ENCODE data around the gene CD151. TPM values are rescaled to one million over a fixed set of nuclear protein-coding genes. Genes with fewer than 3 reads are reported as not detected.
A peak's percentile ranks its signal among the peaks of the same experiment; 100 is the strongest.

CD151 gene
- total RNA-seq, 1 experiment from 2014 or later: 127 TPM

DNA sequence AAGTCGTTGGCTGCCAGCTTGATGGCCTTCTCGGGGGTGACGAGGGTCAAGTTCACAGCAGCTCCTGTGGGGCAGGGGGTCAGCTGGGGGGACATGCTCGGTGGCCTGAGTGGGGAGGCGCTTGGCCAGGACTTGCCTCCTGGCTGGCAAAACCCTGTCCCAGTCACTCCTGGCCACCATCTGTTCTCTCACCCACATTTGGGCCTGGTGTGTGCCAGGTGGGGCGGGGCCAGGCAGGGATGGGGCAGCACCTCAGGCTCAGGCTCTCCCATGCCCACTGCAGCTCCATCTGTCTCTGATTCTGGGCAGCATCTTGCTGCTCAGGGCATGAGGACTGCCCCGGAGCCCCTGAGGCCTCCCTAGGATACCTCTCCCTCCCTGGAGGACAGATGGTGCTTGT, 39.2 kb upstream of the CD151 start:
- Histone ChIP-seq H3K27ac (ENCODE audit: low read depth, low read length, poor library complexity, severe bottlenecking) (no peak overlapping the region), H3K9me3 (ENCODE audit: low read depth, low read length, poor library complexity, severe bottlenecking) (no peaks in the 10 kb centered on the region), H3K36me3 (ENCODE audit: insufficient read depth, low read length, poor library complexity, severe bottlenecking) (peaks cover 2% of the 10 kb centered on the region), H3K4me3 (ENCODE audit: low read depth, low read length, poor library complexity, severe bottlenecking) (no peak overlapping the region), H3K27me3 (replicated peaks; ENCODE audit: insufficient read depth, low read depth, low read length, poor library complexity) (no peaks in the 10 kb centered on the region), H3K4me1 (ENCODE audit: insufficient read depth, low read length, poor library complexity, severe bottlenecking) (peaks cover 10% of the 10 kb centered on the region)
- ChIA-PET POLR2A (ENCODE audit: low non-redundant PET) (no interaction called here), CTCF (no interaction called here)
- intact Hi-C loops (cut with micrococcal nuclease; ENCODE audit: unreplicated experiment): no loop called here
- DNase-seq (ENCODE audit: low spot score): no peak
- BruUV-seq (replicated peaks): no TSS peak
- TF ChIP-seq, protein P1, sequence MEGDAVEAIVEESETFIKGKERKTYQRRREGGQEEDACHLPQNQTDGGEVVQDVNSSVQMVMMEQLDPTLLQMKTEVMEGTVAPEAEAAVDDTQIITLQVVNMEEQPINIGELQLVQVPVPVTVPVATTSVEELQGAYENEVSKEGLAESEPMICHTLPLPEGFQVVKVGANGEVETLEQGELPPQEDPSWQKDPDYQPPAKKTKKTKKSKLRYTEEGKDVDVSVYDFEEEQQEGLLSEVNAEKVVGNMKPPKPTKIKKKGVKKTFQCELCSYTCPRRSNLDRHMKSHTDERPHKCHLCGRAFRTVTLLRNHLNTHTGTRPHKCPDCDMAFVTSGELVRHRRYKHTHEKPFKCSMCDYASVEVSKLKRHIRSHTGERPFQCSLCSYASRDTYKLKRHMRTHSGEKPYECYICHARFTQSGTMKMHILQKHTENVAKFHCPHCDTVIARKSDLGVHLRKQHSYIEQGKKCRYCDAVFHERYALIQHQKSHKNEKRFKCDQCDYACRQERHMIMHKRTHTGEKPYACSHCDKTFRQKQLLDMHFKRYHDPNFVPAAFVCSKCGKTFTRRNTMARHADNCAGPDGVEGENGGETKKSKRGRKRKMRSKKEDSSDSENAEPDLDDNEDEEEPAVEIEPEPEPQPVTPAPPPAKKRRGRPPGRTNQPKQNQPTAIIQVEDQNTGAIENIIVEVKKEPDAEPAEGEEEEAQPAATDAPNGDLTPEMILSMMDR (conservative IDR thresholded peaks at IDR 0.05; ENCODE audit: low read depth, low read length): no peak
- no peak for TF ChIP-seq EZH2 (IDR thresholded peaks at IDR 0.05; ENCODE audit: borderline replicate concordance, low read depth, low read length, poor library complexity, severe bottlenecking)

DNA sequence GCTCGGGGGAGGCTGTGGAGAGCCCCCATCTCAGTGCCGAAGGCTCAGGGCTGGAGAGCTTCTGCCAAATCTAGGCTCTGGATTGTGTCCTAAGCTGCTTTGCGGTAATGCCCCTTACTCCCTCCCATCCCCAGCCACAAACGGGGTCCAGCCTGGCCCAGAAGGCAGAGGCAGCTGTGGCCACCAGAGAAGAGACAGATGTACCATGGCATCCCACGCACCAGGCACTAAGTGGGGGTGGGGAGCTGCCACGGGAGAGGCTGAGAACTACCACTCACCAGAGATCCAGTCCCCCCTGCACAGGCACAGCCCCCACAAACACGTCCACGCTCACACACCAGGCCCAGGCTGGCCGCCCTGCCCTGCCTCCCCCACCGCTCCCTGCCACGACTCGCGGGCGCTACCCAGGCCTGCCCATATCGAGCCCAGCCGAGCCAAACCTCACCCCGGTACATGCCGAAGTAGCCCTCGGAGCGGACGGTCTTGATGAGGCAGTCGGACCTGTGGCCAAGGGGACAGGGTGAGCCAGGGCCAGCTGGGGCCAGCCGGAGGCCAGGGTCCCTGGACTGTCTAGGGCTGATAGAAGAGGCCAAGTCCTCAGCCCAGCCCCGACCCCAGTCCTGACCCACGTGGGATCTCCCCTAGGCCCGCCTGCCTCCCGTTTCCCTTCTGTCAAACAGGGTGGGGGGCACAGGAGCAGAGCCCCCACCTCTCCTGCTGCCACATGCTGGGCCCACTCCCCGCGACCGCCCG, 38.6 kb upstream of the CD151 start:
- peaks cover 5% of the 10 kb centered on the region for H3K36me3 ChIP-seq (ENCODE audit: insufficient read depth, low read length, poor library complexity, severe bottlenecking)
- BruUV-seq (replicated peaks): no TSS peak
- H3K27ac ChIP-seq (ENCODE audit: low read depth, low read length, poor library complexity, severe bottlenecking): no peak overlapping the region
- H3K9me3 ChIP-seq (ENCODE audit: low read depth, low read length, poor library complexity, severe bottlenecking): no peaks in the 10 kb centered on the region
- CTCF ChIA-PET: no interaction called here
- peaks cover 10% of the 10 kb centered on the region for H3K4me1 ChIP-seq (ENCODE audit: insufficient read depth, low read length, poor library complexity, severe bottlenecking)
- H3K4me3 ChIP-seq (ENCODE audit: low read depth, low read length, poor library complexity, severe bottlenecking): no peak overlapping the region
- no peak for TF ChIP-seq EZH2 (IDR thresholded peaks at IDR 0.05; ENCODE audit: borderline replicate concordance, low read depth, low read length, poor library complexity, severe bottlenecking)
- TF ChIP-seq, protein P1 (conservative IDR thresholded peaks at IDR 0.05; ENCODE audit: low read depth, low read length): no peak
- POLR2A ChIA-PET (ENCODE audit: low non-redundant PET): no interaction called here
- intact Hi-C loops (cut with micrococcal nuclease; ENCODE audit: unreplicated experiment): no loop called here
- DNase-seq (ENCODE audit: low spot score): no peak
- no peaks in the 10 kb centered on the region for H3K27me3 ChIP-seq (replicated peaks; ENCODE audit: insufficient read depth, low read depth, low read length, poor library complexity)

DNA sequence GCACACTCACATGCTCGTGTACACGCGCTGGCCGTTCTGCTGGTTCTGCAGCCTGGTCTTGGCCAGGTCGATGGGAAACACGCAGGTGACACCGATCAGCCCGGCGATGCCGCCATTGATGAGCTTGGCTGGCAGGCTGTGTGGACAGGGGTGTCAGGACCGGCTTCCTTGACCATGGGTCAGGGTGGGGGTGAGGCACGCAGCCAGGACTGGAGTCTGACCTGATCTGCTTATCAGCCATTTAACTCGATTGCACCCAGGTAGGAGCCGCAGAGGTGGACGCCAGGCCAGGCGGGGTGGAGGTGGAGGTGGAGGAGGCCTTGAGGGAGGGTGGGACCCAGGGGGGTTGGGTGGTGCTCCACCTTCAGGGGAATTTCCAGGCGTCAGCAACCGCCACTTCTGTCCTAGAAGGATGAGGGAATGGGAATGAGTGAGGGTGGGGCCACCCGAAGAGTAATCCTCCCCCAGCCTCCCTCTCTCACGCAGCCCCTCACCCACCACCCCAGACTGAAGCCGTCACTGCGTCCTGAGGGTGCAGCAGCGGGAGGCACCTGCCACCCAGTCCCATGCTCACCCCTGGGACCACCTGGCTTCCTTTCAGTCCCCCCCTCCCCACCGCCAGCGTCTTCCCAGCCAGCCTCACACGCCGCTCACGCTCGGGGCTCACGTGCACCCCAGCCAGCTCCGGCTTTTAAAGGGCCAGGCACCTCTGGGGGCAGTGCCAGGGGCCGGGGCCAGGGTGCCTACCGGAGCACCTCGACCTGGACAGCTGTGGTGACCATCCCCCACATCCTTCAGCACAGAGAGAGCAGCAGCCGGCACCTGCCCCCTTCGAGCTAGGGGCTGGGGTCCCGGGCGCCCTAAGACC, 37.8 kb upstream of the CD151 start:
- intact Hi-C loops (cut with micrococcal nuclease; ENCODE audit: unreplicated experiment): no loop called here
- BruUV-seq (replicated peaks): no TSS peak
- DNase-seq (ENCODE audit: low spot score): no peak
- no peaks in the 10 kb centered on the region for H3K27me3 ChIP-seq (replicated peaks; ENCODE audit: insufficient read depth, low read depth, low read length, poor library complexity)
- peaks cover 7% of the 10 kb centered on the region for H3K4me1 ChIP-seq (ENCODE audit: insufficient read depth, low read length, poor library complexity, severe bottlenecking)
- H3K36me3 ChIP-seq (ENCODE audit: insufficient read depth, low read length, poor library complexity, severe bottlenecking): peaks cover 9% of the 10 kb centered on the region
- TF ChIP-seq, protein P1 (conservative IDR thresholded peaks at IDR 0.05; ENCODE audit: low read depth, low read length): no peak
- no peak for TF ChIP-seq EZH2 (IDR thresholded peaks at IDR 0.05; ENCODE audit: borderline replicate concordance, low read depth, low read length, poor library complexity, severe bottlenecking)
- ChIA-PET POLR2A (ENCODE audit: low non-redundant PET) (no interaction called here), CTCF (no interaction called here)
- H3K27ac ChIP-seq (ENCODE audit: low read depth, low read length, poor library complexity, severe bottlenecking): peak overlapping the region; percentile 61
- peak overlapping the region; percentile 75 for H3K4me3 ChIP-seq (ENCODE audit: low read depth, low read length, poor library complexity, severe bottlenecking)
- H3K9me3 ChIP-seq (ENCODE audit: low read depth, low read length, poor library complexity, severe bottlenecking): no peaks in the 10 kb centered on the region
